Activated naive CD8-positive, alpha-beta T cell treated with anti-CD3 and anti-CD28 coated beads, Interleukin-2, amount 50 U/mL, for 16 hours (primary cell): ENCODE measurements around the gene PPM1K.

Source experiments
- DNase-seq: peaks from one replicate; pipeline ENCODE4 v3.0.0-alpha.2; 2020; ENCODE audit warnings: low read depth, low spot score

Gene PPM1K

DNA sequence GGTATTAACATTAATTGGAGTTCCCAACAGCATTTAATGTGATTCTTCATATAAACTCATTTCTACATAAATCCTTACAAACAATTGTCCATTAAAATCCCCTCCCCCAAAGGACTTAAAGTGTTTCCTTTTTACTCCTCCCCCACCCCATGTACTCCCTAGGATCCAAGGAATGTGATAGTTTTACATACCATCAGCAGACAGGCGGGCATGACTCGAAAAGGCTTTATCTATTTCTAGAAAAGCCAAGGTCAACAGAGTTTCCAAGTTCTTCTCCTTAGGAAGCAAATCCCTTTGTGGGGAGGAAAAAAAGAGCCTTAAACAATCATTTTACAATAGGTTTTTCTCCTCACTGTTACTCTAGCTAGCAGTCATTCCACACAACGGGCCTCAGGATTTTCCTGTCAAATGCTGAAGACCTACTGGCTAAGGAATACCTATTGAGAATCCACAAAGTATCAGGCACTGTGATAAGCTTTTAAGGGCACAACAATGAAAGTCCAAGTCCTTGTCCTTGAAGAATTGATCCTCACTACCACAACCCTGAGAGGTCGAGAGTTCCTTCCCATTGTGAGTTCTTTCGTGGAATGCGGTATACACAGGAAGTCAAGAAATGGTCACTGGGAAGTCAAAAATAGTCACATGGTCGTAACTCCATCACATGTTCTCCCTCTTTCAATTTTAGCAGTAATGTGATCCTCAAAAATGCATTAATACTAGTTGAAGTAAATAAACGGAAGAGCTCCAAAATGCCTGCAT is 7.2 kb downstream of the PPM1K start:
- DNase-seq, result no peak

DNA sequence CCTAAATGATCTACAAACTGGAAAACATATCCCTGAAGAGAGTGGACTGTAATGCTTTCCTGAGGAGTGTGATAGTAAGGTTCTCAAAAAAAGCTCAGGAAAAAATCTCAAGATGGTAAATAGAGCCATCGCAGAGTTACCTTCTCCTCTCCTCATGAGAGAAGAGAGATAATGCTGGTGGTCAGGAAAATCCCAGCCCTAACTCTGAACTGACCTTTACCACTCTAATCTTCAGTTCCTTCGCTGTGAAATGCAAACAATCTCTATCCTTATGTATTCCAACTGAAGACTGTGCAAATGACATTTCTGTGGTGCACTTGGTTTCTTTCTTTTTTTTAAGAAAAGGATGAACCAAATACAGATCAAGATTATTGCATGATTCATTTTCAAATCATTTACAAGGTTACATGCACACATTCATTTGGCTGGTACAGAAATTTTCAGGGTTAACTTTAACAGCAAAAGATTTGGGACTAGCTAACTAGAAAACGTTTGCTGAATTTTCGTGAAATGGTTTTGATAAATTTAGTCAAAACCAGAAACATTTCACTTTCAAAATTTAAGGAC is 8.3 kb downstream of the PPM1K start:
- no peak for DNase-seq

DNA sequence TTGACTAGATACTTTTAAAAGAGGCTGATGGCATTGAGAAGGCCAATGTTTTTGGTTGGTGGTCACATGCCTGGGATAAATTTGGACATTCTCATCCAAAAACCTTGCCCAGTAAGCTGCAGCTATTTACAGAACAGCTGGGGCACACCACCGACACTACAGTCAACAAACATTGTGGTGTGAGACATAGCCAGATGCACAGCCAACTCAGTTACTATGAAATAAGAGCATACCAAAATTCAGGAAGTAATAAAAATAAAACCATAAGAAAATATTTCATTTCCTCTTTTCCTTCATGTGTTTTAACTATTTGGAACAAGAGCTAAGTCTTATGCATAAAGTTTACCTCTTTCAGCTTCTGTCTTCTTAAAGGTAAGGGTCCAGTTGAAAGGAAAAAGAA is 8.8 kb downstream of the PPM1K start:
- DNase-seq, result no peak

DNA sequence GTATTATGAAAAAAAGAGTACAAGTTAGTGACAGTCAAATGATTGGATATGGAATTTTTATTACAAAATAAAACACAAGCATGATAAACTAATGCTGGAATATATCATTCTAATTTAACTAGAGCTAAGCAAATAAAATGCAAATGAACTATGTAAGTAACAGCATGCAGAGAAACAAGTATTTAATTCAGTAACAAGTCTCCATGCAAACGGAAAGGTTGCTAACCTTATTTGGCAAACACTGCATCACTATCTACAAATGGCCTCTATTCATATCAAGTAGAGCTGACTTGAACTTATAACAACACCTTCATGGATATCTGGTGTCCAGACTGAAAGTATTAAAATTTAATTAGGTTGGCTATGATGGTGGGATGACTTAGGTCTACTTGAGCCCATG is 15.4 kb downstream of the PPM1K start:
- DNase-seq, result no peak

DNA sequence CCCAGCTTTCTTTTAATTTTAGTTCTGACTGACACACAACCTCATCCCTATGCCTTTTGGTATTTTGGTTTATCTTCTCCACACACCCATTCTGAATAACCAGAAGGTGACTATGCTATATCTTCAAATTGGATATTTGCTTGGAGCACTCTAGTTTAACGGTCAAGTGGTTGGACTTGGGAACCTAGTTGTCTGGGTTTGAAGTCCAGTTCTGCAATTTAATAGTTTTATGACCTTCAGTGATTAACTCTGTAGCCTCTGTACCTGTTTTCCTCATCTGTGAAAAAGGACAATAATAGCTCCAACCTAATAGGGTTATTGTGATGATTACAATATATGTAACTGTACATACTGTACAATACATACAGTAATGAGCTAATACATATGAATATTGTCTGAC is 20.0 kb downstream of the PPM1K start:
- DNase-seq, result no peak

DNA sequence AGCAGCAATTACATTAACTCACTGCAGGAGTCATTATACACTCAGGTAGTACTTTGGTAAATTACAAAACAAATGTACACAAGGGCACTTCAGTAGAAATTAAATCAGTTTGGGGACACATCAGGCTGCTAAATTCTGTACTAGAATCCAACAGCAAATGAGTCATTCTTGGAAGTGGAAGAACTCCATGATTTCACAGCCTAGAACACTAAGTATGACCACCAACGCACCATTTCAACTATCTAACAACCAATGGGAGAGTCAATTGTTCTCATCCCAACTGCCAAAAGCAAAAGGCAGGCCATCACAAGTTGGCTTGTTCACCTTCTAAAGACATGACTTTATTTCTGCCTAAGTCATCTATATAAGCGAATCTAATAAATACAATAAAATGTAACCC is 26.6 kb downstream of the PPM1K start:
- DNase-seq, result no peak

DNA sequence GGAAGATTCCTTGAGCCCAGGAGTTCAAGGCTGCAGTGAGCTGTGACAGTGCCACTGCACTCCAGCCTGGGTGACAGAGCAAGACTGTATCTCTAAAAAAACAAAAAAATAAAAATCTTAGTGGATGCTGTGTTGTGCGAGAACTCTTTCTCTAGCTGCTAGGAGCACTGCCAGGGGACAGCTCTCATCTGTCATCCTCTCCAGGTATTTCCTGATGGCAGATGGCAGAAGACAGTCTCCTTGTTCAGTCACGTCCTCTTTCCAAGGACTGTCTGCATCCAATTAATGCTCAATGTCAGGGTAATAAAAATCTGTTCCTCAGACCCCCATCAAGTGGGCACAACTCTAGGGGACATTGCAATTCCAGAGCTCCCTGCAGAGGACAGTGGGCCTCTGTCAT is 29.2 kb downstream of the PPM1K start:
- DNase-seq, result no peak

DNA sequence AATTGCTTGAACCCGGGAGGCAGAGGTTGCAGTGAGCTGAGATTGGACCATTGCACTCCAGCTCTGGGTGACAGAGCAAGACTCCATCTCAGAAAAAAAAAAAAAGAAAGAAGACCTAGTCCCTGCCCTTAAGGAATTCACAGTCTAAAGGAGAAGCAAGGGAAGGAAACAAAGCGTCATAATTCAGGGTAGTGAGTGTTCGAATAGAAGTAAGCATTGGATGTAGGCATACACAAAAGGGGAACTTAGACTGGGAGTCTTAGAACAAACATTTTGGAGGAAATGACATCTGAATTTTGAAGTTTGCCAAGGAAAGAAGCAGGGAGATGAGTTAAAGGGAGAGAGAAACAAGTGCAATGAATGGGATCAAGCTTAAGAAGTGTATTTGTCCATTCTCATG is 32.4 kb downstream of the PPM1K start:
- no peak for DNase-seq

DNA sequence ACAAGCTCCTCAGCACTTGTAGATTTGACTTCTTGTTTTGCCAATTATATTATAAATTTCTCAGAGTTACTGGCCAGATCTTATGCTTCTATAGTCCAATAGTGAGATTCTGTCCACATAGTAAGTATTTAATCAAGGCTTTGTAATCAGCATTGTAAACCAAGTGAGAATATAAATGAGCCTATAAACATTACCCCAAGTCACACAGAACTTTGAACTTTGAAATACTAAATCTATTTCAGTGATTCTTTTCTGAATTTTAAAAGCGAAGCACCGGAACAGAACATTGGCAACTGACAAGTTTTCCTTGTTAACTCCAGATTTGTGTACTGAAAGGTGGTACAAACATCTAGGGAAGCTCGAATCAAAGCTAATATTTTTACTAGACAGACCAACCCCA is 37.2 kb downstream of the PPM1K start:
- no peak for DNase-seq

DNA sequence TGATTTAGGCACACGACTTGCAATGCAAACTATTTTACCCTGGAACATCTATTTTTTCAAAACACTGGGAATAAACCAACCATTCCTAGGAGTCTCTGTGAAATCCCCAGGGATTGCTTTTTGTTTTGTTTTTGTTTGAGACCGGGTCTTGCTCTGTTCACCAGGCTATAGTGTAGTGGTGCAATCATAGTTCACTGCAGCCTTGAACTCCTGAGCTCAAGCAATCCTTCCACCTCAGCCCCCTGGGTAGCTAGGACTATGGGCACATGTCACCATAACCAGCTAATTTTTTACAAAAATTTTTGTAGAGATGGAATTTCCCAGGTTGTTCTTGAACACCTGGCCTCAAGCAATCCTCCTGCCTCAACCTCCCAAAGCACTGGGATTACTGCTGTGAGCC is 37.8 kb downstream of the PPM1K start:
- no peak for DNase-seq

DNA sequence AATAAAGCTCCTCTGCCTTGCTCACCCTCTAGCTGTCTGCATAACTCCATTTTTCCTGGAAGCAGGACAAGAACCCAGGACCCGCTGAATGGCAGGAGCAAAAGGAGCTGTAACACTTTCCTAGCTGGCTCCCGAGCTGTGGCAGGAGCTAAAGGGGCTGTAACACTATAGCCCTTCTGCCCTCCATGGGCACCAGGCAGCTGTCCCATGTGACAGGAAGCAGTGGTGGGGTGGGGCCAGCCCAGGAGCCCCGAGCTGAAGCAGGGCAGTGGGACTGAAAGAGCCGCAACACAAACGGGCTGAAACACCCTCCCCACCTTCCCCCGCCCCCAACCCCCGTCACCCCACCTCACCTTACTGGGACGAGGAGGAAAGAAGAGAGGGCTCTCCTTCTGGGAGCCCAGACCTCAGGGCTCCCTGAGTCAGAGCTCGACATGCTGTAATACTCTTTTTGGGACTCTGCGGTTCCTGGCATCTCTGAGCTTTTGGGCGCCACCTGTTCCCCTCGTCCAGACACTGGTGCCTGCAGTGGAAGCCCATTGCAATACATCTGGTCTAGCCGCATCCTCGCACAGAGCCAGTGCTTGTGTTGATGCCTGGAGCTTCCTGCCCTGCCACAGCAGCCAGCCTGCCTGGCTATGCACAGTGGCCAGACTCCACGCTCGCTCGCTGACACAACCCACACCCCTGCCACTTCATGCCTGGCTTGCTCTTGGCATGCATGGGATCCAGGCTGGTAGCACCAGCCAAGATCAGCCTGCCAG is 39.4 kb downstream of the PPM1K start:
- DNase-seq, result no peak

DNA sequence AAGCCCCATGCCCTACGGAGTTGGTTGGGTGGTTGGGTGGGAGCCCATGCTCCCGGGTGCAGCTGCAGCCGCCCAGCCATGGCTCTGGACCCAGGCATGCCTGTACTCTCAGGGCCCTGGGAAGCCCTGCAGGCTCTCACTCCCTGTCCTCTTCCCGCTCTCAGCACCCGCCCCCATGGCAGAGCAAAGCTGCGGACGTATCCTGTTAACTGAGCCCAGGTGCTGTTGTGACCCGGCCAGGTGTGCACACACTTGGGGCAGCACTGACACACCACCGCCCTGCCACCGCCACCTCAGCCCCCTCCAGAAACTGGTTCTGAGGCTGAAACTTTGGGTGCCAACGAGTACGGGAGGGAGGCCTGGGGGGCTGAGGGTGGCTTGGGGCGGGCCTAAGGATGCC is 40.3 kb downstream of the PPM1K start:
- no peak for DNase-seq

DNA sequence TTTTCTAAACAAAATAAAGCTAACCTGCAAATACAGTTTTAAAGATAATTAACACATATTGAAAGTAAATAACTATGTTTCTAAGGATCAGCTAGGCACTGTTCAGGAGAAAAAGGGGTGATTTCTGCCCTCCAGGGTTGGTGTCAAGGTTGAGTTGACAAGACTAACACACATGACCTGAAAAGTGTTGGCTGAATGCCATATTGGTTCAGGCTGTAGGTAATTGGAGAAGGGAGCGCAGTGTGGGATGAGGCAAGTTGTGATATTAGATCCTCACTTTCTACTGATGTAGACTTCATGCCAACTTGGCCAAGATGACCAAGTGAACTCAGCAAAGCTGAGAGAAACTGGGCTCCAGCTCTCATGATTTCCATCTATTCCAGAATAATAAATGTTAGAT is 42.2 kb downstream of the PPM1K start:
- DNase-seq, result no peak

DNA sequence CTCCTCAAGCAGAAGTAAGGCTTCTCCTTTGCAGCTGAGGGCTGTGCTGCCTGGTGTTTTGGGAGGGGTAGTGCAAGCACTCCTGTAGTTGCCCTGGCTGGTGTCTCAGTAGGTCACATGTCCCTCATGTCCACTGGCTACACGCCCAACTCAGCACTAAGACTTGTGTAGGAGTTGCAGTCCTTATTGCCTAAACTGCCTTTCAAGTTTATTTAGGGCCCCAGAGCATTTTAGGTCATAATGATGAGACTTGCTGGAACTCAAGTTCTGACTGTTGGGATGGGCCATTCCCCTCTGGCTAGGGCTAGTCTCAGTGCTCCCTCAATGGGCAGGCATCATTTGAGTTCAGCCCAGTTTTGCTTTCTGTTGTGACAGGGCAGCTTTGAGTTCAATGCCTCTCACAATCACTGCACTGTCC is 44.1 kb downstream of the PPM1K start:
- no peak for DNase-seq

DNA sequence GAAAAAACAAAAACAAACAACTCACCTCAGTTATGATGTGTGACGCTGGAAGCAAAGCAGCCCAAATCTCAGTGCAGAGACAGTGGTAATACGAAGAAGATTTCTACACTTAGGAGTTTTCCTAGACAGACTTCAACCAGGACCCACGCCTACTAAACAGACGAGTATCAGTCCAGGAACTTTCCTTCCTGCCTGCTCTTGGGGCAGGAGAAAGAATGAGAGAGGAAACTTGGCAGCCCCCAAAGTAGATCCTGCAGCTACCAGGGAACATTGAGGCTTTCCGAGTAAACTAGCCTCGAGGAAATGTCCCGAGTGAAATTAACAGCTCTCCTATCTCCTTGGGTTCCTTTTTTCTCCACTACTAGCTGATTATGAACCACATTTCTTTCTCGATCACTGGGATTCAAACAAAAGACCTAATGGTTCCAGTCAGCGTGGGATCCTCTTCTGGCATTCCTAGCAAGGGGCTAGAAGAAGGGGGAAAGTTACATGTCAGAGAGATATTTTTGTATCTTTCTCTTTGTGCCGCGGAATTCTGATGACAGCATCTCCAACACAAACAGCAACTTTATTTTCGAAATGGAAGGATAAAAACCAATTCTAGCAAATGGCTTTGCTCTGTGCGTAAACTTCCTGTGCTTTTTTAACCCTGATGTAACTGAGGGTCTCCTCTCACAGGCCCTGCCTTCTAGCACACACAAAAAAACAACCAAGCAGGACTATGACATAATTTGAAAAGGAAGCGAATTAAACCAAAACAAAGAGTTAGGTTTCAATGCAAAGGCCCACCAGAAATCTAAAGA is 53.2 kb downstream of the PPM1K start:
- DNase-seq, result no peak

DNA sequence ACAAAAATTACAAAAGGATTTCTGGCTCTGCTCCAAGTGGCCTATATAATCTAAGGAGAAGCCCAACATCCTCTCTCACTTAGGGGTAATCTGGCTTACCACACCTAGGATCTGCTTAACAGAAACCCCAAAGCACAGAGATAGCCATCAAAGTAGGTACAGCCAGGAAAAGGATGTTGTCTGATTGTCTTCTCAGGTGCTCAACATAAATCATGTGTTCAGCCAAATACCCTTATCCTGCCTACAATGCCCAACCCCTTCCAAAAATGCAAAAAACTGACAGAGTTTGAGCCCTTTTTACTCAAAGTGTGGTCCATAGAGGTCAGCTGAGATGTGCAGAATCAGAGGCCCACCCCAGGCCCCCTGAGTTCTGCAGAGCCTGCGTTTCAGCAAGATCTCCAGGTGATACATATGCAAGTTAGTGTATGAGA is 53.9 kb downstream of the PPM1K start:
- no peak for DNase-seq

DNA sequence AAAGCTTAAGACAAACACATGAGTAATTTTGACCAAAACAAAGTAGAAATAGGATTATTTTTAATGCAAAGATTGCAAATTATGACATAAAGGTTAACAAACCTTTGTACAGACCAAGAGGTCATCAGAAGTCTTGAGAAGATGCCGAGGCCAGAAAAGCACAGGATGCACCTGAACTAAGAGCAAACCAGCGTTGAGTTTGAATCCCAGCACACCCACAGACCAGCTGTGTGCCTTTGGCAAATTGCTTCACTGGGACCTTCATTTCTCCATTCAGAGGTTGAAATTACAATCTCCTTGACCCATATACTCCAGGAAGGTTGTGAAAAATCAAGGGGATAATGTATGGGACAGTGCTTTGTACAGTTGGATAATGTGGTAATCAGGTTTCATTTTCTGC is 56.6 kb downstream of the PPM1K start:
- DNase-seq, result no peak

DNA sequence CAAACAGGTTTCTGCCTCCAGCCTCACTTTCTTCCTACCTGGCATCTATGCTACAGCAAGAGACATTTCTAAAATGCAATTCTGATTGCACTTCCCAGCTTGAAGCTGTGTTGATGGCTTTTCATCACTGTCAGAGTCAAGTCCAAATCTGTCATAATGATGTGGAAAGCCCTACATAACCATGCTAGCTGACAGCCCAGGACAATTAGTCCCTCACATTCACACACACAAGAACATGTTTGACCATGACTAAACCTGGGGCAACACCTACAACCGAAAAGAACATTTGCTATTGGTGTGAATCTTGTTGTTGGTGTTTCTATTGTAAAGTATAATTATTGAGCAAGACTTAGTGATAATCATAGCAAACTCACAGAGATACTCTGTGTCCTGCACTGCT is 58.2 kb downstream of the PPM1K start:
- DNase-seq, result no peak

DNA sequence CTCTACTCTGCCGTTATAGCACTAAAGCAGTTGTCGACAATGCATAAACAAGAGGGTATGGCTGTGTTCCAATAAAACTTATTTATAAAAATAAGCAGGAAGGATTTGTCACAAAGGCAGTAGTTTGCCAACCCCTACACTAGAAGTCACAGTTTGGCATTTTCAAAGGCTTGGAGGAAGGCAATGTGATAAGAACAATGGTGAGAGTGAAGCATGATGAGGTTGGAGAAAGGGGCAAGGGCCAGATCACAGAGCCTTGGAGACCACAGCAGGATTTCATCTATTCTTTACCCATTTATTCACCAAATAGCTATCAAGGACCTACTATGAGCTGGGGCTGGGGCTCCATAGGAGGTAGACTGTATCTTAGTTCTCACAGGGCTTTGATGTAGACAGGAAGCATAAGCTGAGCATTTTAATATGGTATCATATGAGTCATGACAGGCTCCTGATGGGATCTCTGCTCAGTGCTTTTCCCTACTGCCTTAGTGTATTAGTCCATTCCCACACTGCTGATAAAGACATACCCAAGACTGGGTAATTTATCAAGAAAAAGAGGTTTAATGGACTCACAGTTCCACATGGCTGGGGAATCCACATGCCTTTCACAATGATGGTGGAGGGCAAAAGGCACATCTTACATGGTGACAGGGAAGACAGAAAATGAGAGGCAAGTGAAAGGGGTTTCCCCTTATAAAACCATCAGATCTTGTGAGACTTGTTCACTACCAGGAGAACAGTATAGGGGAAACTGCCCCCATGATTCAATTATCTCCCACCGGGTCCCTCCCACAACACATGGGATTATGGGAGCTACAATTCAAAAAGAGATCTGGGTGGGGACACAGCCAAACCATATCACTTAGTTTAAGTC is 58.9 kb downstream of the PPM1K start:
- no peak for DNase-seq

DNA sequence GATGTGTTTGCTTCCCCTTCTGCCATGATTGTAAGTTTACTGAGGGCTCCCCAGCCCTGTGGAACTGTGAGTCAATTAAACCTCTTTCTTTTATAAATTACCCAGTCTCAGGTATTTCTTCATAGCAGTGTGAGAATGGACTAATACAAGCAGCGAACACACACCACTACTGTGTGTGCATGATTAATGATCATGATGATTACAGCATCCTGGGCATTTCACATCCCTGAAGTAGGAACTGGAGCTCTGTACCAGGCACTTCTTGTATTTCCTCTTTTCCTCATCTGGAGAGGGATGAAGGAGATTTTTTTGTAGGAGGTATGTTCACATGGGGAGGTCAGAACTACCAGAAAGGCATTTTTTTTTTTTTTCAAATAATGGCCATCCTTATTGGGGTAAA is 60.8 kb downstream of the PPM1K start:
- DNase-seq, result no peak

DNA sequence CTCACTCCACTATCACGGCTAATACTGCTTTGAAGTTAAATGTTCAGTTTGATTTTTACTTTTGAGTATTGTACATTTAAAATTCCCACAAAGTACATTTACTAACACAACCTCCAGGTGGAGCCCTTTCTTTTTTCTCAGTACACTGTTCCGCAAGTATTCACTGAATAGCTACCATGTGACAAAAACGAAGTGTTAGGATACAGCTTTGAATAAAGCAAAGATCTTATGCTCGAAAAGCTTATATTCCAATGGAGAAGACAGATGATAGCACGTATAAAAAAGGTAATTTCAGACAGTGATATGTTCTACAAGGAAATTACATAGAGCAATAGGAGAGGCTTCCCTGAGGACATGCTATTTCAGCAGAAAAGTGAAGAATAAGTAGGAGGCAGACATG is 65.3 kb downstream of the PPM1K start:
- no peak for DNase-seq
